GM23248 (cell line): ENCODE measurements around the gene TEX9.

Source experiments
- EZH2 ChIP-seq: fragments of 200-600 bp; sonication (generic); IDR thresholded peaks from 2 replicates; pipeline ENCODE4 v1.6.1; 2018; ENCODE audit warnings: antibody characterized with exemption, mild to moderate bottlenecking; ENCODE audit not compliant: insufficient read depth, poor library complexity, severe bottlenecking
- EZH2phosphoT487 ChIP-seq: fragments of 200-600 bp; sonication (generic); IDR thresholded peaks from 2 replicates; pipeline ENCODE4 v1.6.1; 2018; ENCODE audit warnings: antibody characterized with exemption, moderate library complexity, mild to moderate bottlenecking, low read depth; ENCODE audit not compliant: insufficient read depth

- TF ChIP-seq EZH2 (no peak), EZH2phosphoT487 (no peak)
Measured at GRCh38 chr15:56323435-56323834, 41.8 kb upstream of the TEX9 start.
